Endothelial cell of umbilical vein (primary cell): ENCODE data around the gene BLTP3A.
"Not testable (repeated sequence)": the region's sequence is repeated elsewhere in the genome, so short reads cannot be mapped to it uniquely, and the experiment has no call there.

Source experiments
- POLR2AphosphoS5 ChIP-seq: IDR thresholded peaks from 2 replicates; pipeline ENCODE4 v1.6.1; 2012; ENCODE audit warnings: low read depth, mild to moderate bottlenecking, control low read depth, low read length, moderate library complexity; ENCODE audit not compliant: insufficient read depth
- TF ChIP-seq, protein P1 (sequence below), 2 donors: IDR thresholded peaks; 1 replicate in 1 of 2; 2 replicates in 1 of 2; pipeline ENCODE4 v1.5.1; 2011; ENCODE audit warnings: low read length in 2 of 2, mild to moderate bottlenecking in 2 of 2, moderate library complexity in 2 of 2, control low read depth in 1 of 2, inconsistent platforms in 1 of 2, low read depth in 1 of 2; ENCODE audit not compliant: insufficient read depth in 1 of 2; ENCODE audit errors: extremely low read depth in 1 of 2

DNA sequence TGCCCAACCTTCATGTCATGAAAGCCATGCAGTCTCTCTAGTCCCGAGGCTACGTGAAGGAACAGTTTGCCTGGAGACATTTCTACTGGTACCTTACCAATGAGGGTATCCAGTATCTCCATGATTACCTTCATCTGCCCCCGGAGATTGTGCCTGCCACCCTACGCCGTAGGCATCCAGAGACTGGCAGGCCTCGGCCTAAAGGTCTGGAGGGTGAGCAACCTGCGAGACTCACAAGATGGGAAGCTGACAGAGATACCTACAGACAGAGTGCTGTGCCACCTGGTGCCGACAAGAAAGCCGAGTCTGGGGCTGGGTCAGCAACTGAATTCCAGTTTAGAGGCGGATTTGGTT is 47.6 kb upstream of the BLTP3A start:
- not testable (repeated sequence) for TF ChIP-seq POLR2AphosphoS5
- TF ChIP-seq, protein P1, sequence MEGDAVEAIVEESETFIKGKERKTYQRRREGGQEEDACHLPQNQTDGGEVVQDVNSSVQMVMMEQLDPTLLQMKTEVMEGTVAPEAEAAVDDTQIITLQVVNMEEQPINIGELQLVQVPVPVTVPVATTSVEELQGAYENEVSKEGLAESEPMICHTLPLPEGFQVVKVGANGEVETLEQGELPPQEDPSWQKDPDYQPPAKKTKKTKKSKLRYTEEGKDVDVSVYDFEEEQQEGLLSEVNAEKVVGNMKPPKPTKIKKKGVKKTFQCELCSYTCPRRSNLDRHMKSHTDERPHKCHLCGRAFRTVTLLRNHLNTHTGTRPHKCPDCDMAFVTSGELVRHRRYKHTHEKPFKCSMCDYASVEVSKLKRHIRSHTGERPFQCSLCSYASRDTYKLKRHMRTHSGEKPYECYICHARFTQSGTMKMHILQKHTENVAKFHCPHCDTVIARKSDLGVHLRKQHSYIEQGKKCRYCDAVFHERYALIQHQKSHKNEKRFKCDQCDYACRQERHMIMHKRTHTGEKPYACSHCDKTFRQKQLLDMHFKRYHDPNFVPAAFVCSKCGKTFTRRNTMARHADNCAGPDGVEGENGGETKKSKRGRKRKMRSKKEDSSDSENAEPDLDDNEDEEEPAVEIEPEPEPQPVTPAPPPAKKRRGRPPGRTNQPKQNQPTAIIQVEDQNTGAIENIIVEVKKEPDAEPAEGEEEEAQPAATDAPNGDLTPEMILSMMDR (IDR thresholded peaks at IDR 0.05; ENCODE audit: extremely low read depth in 1 of 2, insufficient read depth in 1 of 2, low read depth in 1 of 2, low read length in 2 of 2), result not testable (repeated sequence)
